Sigmoid colon (tissue), 3 donors: Measurements from ENCODE around the gene CDO1.
"Not testable (repeated sequence)": the region's sequence is repeated elsewhere in the genome, so short reads cannot be mapped to it uniquely, and the experiment has no call there.

Experiments
- POLR2A ChIP-seq, 2 donors: fragments of 450-650 bp; IDR thresholded peaks; one replicate each; pipeline ENCODE4 v1.6.1; 2016; ENCODE audit warnings: antibody characterized with exemption in 2 of 2, mild to moderate bottlenecking in 2 of 2, moderate library complexity in 2 of 2
- TF ChIP-seq, protein P1 (sequence below), 4 experiments: fragments of 450-650 bp in 3 of 4; fragments of 200-600 bp in 1 of 4; IDR thresholded peaks; one replicate each; pipeline ENCODE4 v1.5.1; 2016 to 2019; ENCODE audit warnings: antibody characterized with exemption in 4 of 4, mild to moderate bottlenecking in 3 of 4, moderate library complexity in 2 of 4

DNA sequence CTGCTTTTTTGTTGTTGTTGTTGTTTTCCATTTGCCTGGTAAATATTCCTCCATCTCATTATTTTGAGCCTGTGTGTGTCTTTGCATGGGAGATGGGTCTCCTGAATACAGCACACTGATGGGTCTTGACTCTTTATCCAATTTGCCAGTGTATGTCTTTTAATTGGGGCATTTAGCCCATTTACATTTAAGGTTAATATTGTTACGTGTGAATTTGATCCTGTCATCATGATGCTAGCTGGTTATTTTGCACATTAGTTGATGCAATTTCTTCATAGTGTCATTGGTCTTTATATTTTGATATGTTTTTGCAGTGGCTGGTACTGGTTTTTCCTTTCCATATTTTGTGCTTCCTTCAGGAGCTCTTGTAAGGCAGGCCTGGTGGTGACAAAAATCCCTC, 8.5 kb upstream of the CDO1 start:
- TF ChIP-seq, protein P1, sequence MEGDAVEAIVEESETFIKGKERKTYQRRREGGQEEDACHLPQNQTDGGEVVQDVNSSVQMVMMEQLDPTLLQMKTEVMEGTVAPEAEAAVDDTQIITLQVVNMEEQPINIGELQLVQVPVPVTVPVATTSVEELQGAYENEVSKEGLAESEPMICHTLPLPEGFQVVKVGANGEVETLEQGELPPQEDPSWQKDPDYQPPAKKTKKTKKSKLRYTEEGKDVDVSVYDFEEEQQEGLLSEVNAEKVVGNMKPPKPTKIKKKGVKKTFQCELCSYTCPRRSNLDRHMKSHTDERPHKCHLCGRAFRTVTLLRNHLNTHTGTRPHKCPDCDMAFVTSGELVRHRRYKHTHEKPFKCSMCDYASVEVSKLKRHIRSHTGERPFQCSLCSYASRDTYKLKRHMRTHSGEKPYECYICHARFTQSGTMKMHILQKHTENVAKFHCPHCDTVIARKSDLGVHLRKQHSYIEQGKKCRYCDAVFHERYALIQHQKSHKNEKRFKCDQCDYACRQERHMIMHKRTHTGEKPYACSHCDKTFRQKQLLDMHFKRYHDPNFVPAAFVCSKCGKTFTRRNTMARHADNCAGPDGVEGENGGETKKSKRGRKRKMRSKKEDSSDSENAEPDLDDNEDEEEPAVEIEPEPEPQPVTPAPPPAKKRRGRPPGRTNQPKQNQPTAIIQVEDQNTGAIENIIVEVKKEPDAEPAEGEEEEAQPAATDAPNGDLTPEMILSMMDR (IDR thresholded peaks at IDR 0.05) = not testable (repeated sequence)
- TF ChIP-seq POLR2A (IDR thresholded peaks at IDR 0.05) = not testable (repeated sequence)
